H1 (cell line): ENCODE data around the gene RAP1A. TPM values are rescaled to one million over a fixed set of nuclear protein-coding genes. Genes with fewer than 3 reads are reported as not detected.

Experiments used
- BRCA1 ChIP-seq: IDR thresholded peaks from 2 replicates; pipeline ENCODE4 v1.6.1; 2012; ENCODE audit warnings: low read depth, low read length, improper control_type of control experiment
- GTF2F1 ChIP-seq: IDR thresholded peaks from 2 replicates; pipeline ENCODE4 v1.6.1; 2012; ENCODE audit warnings: low read depth, low read length, improper control_type of control experiment, borderline replicate concordance
- KDM4A ChIP-seq: IDR thresholded peaks from one replicate; pipeline ENCODE4 v1.7.1; 2012; ENCODE audit warnings: low read depth, mild to moderate bottlenecking, moderate library complexity, low read length, inconsistent platforms; ENCODE audit not compliant: severe bottlenecking
- RXRA ChIP-seq: IDR thresholded peaks from 2 replicates; pipeline ENCODE4 v1.6.1; 2011; ENCODE audit warnings: low read depth, mild to moderate bottlenecking, low read length, moderate library complexity; ENCODE audit not compliant: insufficient read depth
- SIX5 ChIP-seq: IDR thresholded peaks from 2 replicates; pipeline ENCODE4 v1.6.1; 2011; ENCODE audit warnings: mild to moderate bottlenecking, low read depth, low read length
- SP2 ChIP-seq: IDR thresholded peaks from 2 replicates; pipeline ENCODE4 v1.6.1; 2012; ENCODE audit warnings: mild to moderate bottlenecking, low read length, inconsistent platforms
- polyA plus RNA-seq, 7 experiments: library from polyadenylated mRNA; depleted of rRNA in 3 of 7; stranded (reverse) in 5 of 7; unstranded in 2 of 7; fragments of >200 nt in 5 of 7; fragments of 200-250 nt in 2 of 7; gene quantifications; 1 replicate in 5 of 7; 2 replicates in 1 of 7; 4 replicates in 1 of 7; pipeline versions ENCODE4 v1.2.1 to v1.2.3, GENCODE V29; 2011 to 2013; ENCODE audit warnings: missing spikeins in 2 of 7, mixed read lengths in 2 of 7
- total RNA-seq: library from RNA; stranded (reverse); fragmentation: NEBNext Ultra II Directional; extraction: Animal tissue kit (Norgen Biotek cat#: 25700); gene quantifications from 2 replicates; pipeline ENCODE4 v1.2.1, GENCODE V29; 2021
- TF ChIP-seq, protein P1 (sequence below), 3 experiments: IDR thresholded peaks; 1 replicate in 2 of 3; 2 replicates in 1 of 3; pipeline versions ENCODE4 v1.5.1 to v1.6.1; 2011; ENCODE audit warnings: low read length in 3 of 3, mild to moderate bottlenecking in 3 of 3, inconsistent platforms in 2 of 3, low read depth in 1 of 3, moderate library complexity in 1 of 3; ENCODE audit not compliant: insufficient read depth in 1 of 3; ENCODE audit errors: control extremely low read depth in 1 of 3

Gene RAP1A
- total and polyA plus RNA-seq, 2 of the 8 experiments (the other 6 are each of a cell fraction or from before 2014, with no cell fraction given) = 10.9 to 35.8 TPM

DNA sequence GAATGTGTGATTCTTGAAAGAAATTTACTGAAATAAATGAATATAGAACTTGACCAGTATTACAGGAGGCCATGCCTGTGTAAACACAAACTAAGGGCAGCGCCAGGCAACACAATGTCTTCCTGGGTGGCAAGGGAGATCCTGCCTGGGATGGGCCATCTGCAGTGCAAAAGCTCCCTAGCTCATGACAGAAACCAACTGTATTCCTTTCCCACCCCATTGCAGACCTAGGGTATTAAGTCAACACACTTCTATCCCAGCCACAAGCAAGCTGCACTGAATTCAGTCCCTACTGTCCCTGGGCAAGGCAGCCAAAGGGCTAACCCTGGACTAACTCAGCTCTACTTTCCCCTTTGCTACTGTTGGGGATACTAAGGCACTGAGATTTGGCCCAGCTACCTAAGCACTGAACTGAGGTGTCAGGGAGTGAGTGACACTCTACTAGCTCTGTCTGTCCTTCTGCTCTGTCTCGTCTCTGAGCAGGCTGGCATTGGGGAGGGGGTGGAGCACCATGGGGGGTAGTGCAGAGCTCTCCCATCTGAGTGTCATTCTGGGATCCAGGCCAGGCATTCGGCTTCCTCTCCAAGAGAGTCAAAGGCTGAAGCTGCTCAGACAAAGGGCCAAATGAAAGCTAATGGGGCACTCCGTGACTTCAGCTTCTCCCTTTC lies 117.1 kb downstream of the RAP1A start (continued):
- TF ChIP-seq, protein P1, sequence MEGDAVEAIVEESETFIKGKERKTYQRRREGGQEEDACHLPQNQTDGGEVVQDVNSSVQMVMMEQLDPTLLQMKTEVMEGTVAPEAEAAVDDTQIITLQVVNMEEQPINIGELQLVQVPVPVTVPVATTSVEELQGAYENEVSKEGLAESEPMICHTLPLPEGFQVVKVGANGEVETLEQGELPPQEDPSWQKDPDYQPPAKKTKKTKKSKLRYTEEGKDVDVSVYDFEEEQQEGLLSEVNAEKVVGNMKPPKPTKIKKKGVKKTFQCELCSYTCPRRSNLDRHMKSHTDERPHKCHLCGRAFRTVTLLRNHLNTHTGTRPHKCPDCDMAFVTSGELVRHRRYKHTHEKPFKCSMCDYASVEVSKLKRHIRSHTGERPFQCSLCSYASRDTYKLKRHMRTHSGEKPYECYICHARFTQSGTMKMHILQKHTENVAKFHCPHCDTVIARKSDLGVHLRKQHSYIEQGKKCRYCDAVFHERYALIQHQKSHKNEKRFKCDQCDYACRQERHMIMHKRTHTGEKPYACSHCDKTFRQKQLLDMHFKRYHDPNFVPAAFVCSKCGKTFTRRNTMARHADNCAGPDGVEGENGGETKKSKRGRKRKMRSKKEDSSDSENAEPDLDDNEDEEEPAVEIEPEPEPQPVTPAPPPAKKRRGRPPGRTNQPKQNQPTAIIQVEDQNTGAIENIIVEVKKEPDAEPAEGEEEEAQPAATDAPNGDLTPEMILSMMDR (IDR thresholded peaks at IDR 0.05; ENCODE audit: control extremely low read depth in 1 of 3, insufficient read depth in 1 of 3, low read depth in 1 of 3, low read length in 3 of 3) = no peak
- TF ChIP-seq SIX5 (no peak), BRCA1 (no peak), KDM4A (no peak), SP2 (no peak), RXRA (no peak), GTF2F1 (no peak)
